Measurements from ENCODE around the gene SLC35C1.

Gene SLC35C1

GRCh38 chr11:45846974-45847910, 42.3 kb downstream of the SLC35C1 start, which contains the start of gene CRY2:
CRY2 (plus strand) TSS chr11:45847475; CDS start chr11:45847491, 16 bp downstream.
- peak; percentile 99 for DNase-seq

- DNase-seq: peak; percentile 43
These were observed 43.0 kb downstream of the SLC35C1 start for GRCh38 chr11:45847911-45848316.

- no peak for DNase-seq
These were observed 43.7 kb downstream of the SLC35C1 start for GRCh38 chr11:45848654-45849081.

GRCh38 chr11:45850446-45850845, 45.5 kb downstream of the SLC35C1 start:
- no peak for DNase-seq

- DNase-seq: no peak
These were observed 46.3 kb downstream of the SLC35C1 start for GRCh38 chr11:45851228-45851627.

GRCh38 chr11:45852018-45852711, 47.2 kb downstream of the SLC35C1 start:
- no peak for DNase-seq

GRCh38 chr11:45852712-45853101, 47.8 kb downstream of the SLC35C1 start:
- no peak for DNase-seq

- DNase-seq: no peak
These were observed 48.6 kb downstream of the SLC35C1 start for GRCh38 chr11:45853332-45854219.

- no peak for DNase-seq
These were observed 50.4 kb downstream of the SLC35C1 start for GRCh38 chr11:45855308-45855707.

- DNase-seq: no peak
These were observed 51.1 kb downstream of the SLC35C1 start for GRCh38 chr11:45856044-45856468.

GRCh38 chr11:45857961-45858474, 53.1 kb downstream of the SLC35C1 start:
- DNase-seq: no peak

- no peak for DNase-seq
These were observed 53.9 kb downstream of the SLC35C1 start for GRCh38 chr11:45858751-45859398.

- no peak for DNase-seq
These were observed 54.8 kb downstream of the SLC35C1 start for GRCh38 chr11:45859661-45860140.

- DNase-seq: no peak
These were observed 55.4 kb downstream of the SLC35C1 start for GRCh38 chr11:45860348-45860747.

GRCh38 chr11:45860764-45861510, 56.0 kb downstream of the SLC35C1 start:
- no peak for DNase-seq
